Prostate gland (tissue), 2 donors: Measurements from ENCODE around the gene CPSF7. TPM values are rescaled to one million over a fixed set of nuclear protein-coding genes. Genes with fewer than 3 reads are reported as not detected.
A peak's percentile ranks its signal among the peaks of the same experiment; 100 is the strongest.

ENCODE experiments used
- DNase-seq: peaks from one replicate; pipeline ENCODE4 v3.0.0-alpha.2; 2019; ENCODE audit warnings: low spot score
- H3K27ac ChIP-seq, 2 donors: fragments of 200-600 bp; sonication (generic); 2 replicates each; pipeline ENCODE4 v1.5.1; 2017 to 2019
- H3K27me3 ChIP-seq: fragments of 200-600 bp; sonication (generic); replicated peaks from 2 replicates; pipeline ENCODE4 v1.5.1; 2019; ENCODE audit not compliant: insufficient read depth
- H3K36me3 ChIP-seq, 2 donors: fragments of 200-600 bp; sonication (generic); 1 replicate in 1 of 2; 2 replicates in 1 of 2; pipeline versions ENCODE4 v1.5.1 to v1.8.1; 2017 to 2019
- H3K4me1 ChIP-seq: fragments of 200-600 bp; sonication (generic); replicated peaks from 2 replicates; pipeline ENCODE4 v1.5.1; 2019
- H3K4me3 ChIP-seq, 2 donors: fragments of 200-600 bp; sonication (generic); 2 replicates each; pipeline ENCODE4 v1.5.1; 2017 to 2019
- H3K9me3 ChIP-seq: fragments of 200-600 bp; sonication (generic); 2 replicates; pipeline ENCODE4 v1.5.1; 2017
- POLR2A ChIP-seq: fragments of 450-650 bp; IDR thresholded peaks from one replicate; pipeline ENCODE4 v1.6.1; 2016; ENCODE audit warnings: antibody characterized with exemption, mild to moderate bottlenecking
- POLR2AphosphoS5 ChIP-seq: sonication (generic); formaldehyde crosslinking; IDR thresholded peaks from one replicate; pipeline ENCODE4 v1.6.1; 2017; ENCODE audit warnings: antibody characterized with exemption
- WGBS: methylation state at CpG from one replicate; pipeline ENCODE4 v1.1.5; 2018; 5-methylcytosine and 5-hydroxymethylcytosine counted together
- intact Hi-C: fragments of 100-400 bp; cut with DNase I; formaldehyde crosslinking; loops from one replicate; pipeline ENCODE4 v1.14.2; 2022
- total RNA-seq, 2 donors: library from RNA; depleted of rRNA; stranded (reverse); fragments of >200 nt; gene quantifications; one replicate each; pipeline ENCODE4 v1.1.0, GENCODE V29; 2016
- TF ChIP-seq, protein P1 (sequence below), 4 experiments: fragments of 200-600 bp in 2 of 4; fragments of 450-650 bp in 2 of 4; sonication (generic) in 2 of 4; IDR thresholded peaks; 1 replicate in 3 of 4; 2 replicates in 1 of 4; pipeline ENCODE4 v1.5.1; 2016 to 2019; ENCODE audit warnings: antibody characterized with exemption in 4 of 4, mild to moderate bottlenecking in 2 of 4, moderate library complexity in 2 of 4

CPSF7 gene
- total RNA-seq, 2 donors from 2014 or later, result 44.7 to 66.8 TPM

DNA sequence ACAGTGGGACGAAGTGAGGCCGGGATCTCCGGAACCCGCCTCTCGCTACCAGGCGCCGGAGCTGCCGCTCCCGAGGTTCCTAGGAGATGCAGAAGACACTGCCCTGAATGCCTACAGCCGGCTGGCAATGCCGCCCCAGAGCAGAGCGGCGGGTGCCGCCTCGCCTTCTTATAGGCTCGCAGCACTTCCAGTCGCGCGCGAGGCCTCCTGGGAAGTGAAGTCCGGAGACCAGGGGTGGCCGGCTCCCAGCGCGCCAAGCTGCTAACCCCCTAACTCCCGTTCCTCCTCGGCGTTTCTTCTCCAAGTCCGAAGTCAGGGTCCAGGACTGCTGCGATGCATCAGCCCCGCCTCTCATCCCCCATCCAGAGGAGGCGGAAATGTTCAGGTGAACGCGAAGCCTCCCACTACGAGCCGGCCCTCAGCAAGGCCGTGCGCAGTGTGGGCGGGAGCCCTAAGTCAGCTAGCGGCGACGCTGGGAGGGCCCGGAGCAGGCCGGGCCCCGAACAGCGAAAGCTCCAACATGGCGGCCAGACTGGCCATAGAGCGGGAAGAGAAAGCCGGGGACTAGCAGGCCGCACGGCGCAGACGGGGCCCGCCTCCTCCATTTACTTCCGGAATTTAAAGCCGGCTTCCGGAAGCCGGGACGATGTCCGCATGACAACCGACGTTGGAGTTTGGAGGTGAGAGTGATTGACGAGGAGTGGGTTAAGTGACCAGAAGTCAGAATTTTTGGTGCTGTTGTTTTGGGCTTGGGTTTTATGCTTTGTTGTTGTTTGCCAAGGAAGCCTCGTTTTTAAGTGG is 67.8 kb downstream of the CPSF7 start, which contains the start of the genes CYB561A3 and TMEM138:
Gene CYB561A3 (minus strand): TSS at position 142 of the 801 bp plus-strand sequence. CDS start 5,169 bp downstream, outside the sequence.
Gene TMEM138 (plus strand): TSS at position 634 of the 801 bp plus-strand sequence. CDS start 2,017 bp downstream, outside the sequence.
- under 1% methylated on average over 60 of the region's 63 CpGs for WGBS
- no peaks in the 10 kb centered on the region for H3K27me3 ChIP-seq
- intact Hi-C loops, result no loop called here
- peak; percentile 81 for TF ChIP-seq POLR2AphosphoS5
- peak; percentile 83 for TF ChIP-seq POLR2A
- TF ChIP-seq, protein P1, sequence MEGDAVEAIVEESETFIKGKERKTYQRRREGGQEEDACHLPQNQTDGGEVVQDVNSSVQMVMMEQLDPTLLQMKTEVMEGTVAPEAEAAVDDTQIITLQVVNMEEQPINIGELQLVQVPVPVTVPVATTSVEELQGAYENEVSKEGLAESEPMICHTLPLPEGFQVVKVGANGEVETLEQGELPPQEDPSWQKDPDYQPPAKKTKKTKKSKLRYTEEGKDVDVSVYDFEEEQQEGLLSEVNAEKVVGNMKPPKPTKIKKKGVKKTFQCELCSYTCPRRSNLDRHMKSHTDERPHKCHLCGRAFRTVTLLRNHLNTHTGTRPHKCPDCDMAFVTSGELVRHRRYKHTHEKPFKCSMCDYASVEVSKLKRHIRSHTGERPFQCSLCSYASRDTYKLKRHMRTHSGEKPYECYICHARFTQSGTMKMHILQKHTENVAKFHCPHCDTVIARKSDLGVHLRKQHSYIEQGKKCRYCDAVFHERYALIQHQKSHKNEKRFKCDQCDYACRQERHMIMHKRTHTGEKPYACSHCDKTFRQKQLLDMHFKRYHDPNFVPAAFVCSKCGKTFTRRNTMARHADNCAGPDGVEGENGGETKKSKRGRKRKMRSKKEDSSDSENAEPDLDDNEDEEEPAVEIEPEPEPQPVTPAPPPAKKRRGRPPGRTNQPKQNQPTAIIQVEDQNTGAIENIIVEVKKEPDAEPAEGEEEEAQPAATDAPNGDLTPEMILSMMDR (IDR thresholded peaks at IDR 0.05), result no peak
- no peaks in the 10 kb centered on the region for H3K9me3 ChIP-seq
- peaks cover 8% of the 10 kb centered on the region for H3K4me1 ChIP-seq
- no peaks in the 10 kb centered on the region for H3K36me3 ChIP-seq
- H3K4me3 ChIP-seq, result peak within 1 kb of the TSS; percentile 52 to 63
- peak; percentile 94 for DNase-seq
- H3K27ac ChIP-seq, result peak within 1 kb of the TSS; percentile 96 to 97

GRCh38 chr11:61361237-61361740 is 68.5 kb downstream of the CPSF7 start:
- Histone ChIP-seq H3K36me3 (no peaks in the 10 kb centered on the region), H3K4me3 (peak overlapping the region; percentile 52 to 63), H3K9me3 (no peaks in the 10 kb centered on the region), H3K27me3 (no peaks in the 10 kb centered on the region), H3K4me1 (peaks cover 6% of the 10 kb centered on the region), H3K27ac (peak overlapping the region; percentile 96 to 97)
- intact Hi-C loops, result no loop called here
- WGBS, result 3% methylated on average over 22 of the region's 22 CpGs
- TF ChIP-seq POLR2AphosphoS5 (no peak), POLR2A (no peak)
- TF ChIP-seq, protein P1 (IDR thresholded peaks at IDR 0.05), result no peak
- no peak for DNase-seq

DNA sequence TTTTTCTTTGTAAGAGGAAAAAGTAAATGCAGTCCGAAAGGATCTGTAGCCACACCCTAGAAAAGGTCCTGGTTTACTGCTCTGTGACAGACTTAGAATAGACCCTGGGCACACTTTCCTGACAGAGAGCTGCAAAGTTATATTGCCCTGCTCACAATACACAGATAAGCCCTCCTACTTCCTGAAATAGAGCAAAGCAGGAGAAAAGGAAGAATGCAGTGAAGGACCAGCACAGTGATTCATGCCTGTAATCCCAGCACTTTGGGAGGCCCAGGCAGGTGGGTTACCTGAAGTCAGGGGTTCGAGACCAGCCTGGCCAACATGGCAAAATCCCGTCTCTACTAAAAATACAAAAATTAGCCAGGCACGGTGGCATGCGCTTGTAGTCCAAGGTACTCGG is 70.3 kb downstream of the CPSF7 start:
- TF ChIP-seq POLR2AphosphoS5 (no peak), POLR2A (no peak)
- Histone ChIP-seq H3K27ac (no peak overlapping the region), H3K36me3 (no peaks in the 10 kb centered on the region), H3K4me1 (peaks cover 4% of the 10 kb centered on the region), H3K27me3 (no peaks in the 10 kb centered on the region), H3K9me3 (no peaks in the 10 kb centered on the region), H3K4me3 (no peak overlapping the region)
- 86% methylated on average over 6 of the region's 6 CpGs for whole genome bisulfite sequencing
- no peak for DNase-seq
- intact Hi-C loops, result no loop called here

GRCh38 chr11:61358566-61358965 is 71.2 kb downstream of the CPSF7 start:
- no peak for DNase-seq
- no peaks in the 10 kb centered on the region for H3K27me3 ChIP-seq
- no peaks in the 10 kb centered on the region for H3K36me3 ChIP-seq
- H3K4me1 ChIP-seq, result peaks cover 4% of the 10 kb centered on the region
- no peak overlapping the region for H3K27ac ChIP-seq
- TF ChIP-seq POLR2A, result no peak
- no peak for TF ChIP-seq POLR2AphosphoS5
- TF ChIP-seq, protein P1 (IDR thresholded peaks at IDR 0.05), result no peak
- no peaks in the 10 kb centered on the region for H3K9me3 ChIP-seq
- H3K4me3 ChIP-seq, result no peak overlapping the region
- intact Hi-C loops, result no loop called here
- 96% methylated on average over 11 of the region's 11 CpGs for WGBS

- Histone ChIP-seq H3K36me3 (peaks cover 0 to 4% of the 10 kb centered on the region in 2 donors), H3K4me3 (no peak overlapping the region), H3K9me3 (no peaks in the 10 kb centered on the region), H3K27ac (no peak overlapping the region), H3K4me1 (peaks cover 4% of the 10 kb centered on the region), H3K27me3 (no peaks in the 10 kb centered on the region)
- no peak for DNase-seq
- WGBS, result 93% methylated on average over 6 of the region's 6 CpGs
- intact Hi-C loops, result no loop called here
- TF ChIP-seq, protein P1 (IDR thresholded peaks at IDR 0.05), result no peak
- TF ChIP-seq POLR2AphosphoS5, result no peak
- no peak for TF ChIP-seq POLR2A
Measured at GRCh38 chr11:61357894-61358239, 71.9 kb downstream of the CPSF7 start.
